ENCODE results near the gene HDAC11. TPM values are rescaled to one million over a fixed set of nuclear protein-coding genes. Genes with fewer than 3 reads are reported as not detected.

Gene HDAC11
- total and polyA plus RNA-seq, 3 donors from 2014 or later = 33.1 to 97.7 (median 81.9) TPM

GRCh38 chr3:13501056-13501455 is 20.9 kb downstream of the HDAC11 start:
- no peak overlapping the region for H3K4me3 ChIP-seq
- 67 to 75% methylated on average over 2 to 4 of the region's 4 CpGs for WGBS, 2 donors
- no peaks in the 10 kb centered on the region for H3K36me3 ChIP-seq (ENCODE audit: low read depth, missing control alignments)
- no peaks in the 10 kb centered on the region for H3K9me3 ChIP-seq
- no peak overlapping the region for H3K27ac ChIP-seq
- H3K27me3 ChIP-seq = no peaks in the 10 kb centered on the region
- intact Hi-C loops (cut with DNase I; ENCODE audit: low total_unique reads) = no loop called here
- H3K4me1 ChIP-seq = peaks cover 8% of the 10 kb centered on the region
- no peak for DNase-seq
- no peak for TF ChIP-seq CTCF (IDR thresholded peaks at IDR 0.05)
- TF ChIP-seq POLR2A (IDR thresholded peaks at IDR 0.05) = no peak

DNA sequence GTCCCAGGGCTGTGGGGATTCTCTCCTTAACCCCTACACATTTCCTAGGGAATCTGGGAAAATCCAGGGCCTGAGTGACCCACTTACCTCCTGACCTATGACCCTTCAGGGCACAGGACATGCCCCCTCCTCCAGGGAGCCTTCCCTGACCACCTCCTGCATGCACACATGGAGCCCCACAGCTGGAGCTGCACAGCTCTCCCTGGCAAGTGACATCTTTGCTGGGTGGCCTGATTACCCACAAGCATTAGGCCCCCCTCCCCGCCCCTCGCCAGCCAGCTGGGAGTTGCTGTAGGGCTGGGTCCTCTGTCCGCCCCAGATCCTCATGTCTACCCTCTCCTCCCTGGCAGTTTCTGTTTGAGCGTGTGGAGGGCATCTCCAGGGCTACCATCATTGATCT is 21.4 kb downstream of the HDAC11 start:
- 95 to 98% methylated on average over 4 of the region's 4 CpGs for WGBS, 2 donors
- Histone ChIP-seq H3K27ac (no peak overlapping the region), H3K9me3 (no peaks in the 10 kb centered on the region), H3K27me3 (no peaks in the 10 kb centered on the region), H3K4me3 (no peak overlapping the region), H3K4me1 (peaks cover 3% of the 10 kb centered on the region), H3K36me3 (ENCODE audit: low read depth, missing control alignments) (no peaks in the 10 kb centered on the region)
- intact Hi-C loops (cut with DNase I; ENCODE audit: low total_unique reads) = no loop called here
- no peak for TF ChIP-seq CTCF (IDR thresholded peaks at IDR 0.05)
- TF ChIP-seq POLR2A (IDR thresholded peaks at IDR 0.05) = no peak
- no peak for DNase-seq

DNA sequence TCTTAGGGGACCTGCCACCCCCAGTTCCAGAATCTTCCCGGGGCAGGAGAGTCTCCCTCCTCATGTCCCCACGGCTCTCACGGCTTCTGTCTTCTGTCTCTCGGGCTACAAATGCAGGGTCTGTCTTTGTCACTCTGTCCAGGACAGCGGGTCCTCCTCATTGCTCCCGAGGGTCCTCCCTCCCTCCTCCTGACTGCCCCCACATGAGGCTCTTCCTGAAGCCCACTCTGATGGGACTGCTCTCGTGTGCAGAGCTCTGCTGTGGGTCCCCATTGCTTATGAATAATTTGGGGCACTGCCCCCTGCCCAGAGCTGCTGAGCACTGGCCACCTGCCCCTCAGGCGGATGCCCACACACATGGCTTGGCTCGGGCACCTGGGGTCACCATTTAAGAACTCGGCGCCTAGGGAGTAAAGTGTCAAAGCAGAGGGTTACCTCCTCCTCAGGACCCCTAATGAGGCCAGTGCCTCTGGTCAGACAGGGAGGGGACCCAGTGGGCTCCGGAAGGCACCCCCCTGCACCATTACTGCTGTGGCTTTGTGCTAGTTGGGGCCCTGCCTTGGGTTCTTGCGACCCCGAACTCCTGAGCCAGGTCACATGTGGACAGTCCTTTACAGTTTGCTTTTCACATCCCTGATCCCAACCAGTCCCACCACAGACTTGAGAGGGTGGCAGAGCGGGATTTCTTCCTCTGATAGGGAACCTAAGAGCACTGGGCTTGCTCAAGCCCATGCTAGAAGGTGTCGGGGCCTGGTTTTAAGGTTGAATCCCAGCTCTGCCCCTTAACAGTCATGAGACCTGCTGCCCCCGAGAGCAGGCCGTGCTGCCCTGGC is 22.1 kb downstream of the HDAC11 start:
- TF ChIP-seq CTCF (IDR thresholded peaks at IDR 0.05) (no peak), POLR2A (IDR thresholded peaks at IDR 0.05) (no peak)
- Histone ChIP-seq H3K27ac (no peak overlapping the region), H3K36me3 (ENCODE audit: low read depth, missing control alignments) (no peaks in the 10 kb centered on the region), H3K4me1 (no peaks in the 10 kb centered on the region), H3K4me3 (no peak overlapping the region), H3K9me3 (no peaks in the 10 kb centered on the region), H3K27me3 (no peaks in the 10 kb centered on the region)
- intact Hi-C loops (cut with DNase I; ENCODE audit: low total_unique reads) = no loop called here
- WGBS, 2 donors = 93 to 95% methylated on average over 12 to 18 of the region's 18 CpGs
- DNase-seq = no peak

DNA sequence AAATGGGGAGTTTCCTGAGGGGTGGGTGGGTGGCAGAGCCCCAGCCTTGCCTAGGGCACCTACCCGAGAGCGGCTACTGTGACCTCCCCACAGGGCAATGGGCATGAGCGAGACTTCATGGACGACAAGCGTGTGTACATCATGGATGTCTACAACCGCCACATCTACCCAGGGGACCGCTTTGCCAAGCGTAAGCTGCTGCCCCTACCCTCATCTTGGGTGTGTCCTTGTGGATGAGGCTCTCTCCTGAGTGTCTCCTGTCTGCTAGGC is 22.6 kb downstream of the HDAC11 start:
- intact Hi-C loops (cut with DNase I; ENCODE audit: low total_unique reads) = no loop called here
- Histone ChIP-seq H3K27ac (no peak overlapping the region), H3K27me3 (no peaks in the 10 kb centered on the region), H3K36me3 (ENCODE audit: low read depth, missing control alignments) (no peaks in the 10 kb centered on the region), H3K4me1 (peaks cover 4% of the 10 kb centered on the region), H3K4me3 (no peak overlapping the region), H3K9me3 (no peaks in the 10 kb centered on the region)
- no peak for TF ChIP-seq CTCF (IDR thresholded peaks at IDR 0.05)
- TF ChIP-seq POLR2A (IDR thresholded peaks at IDR 0.05) = no peak
- no peak for DNase-seq
- 93 to 95% methylated on average over 6 to 8 of the region's 8 CpGs for WGBS, 2 donors
